ENCODE measurements around the gene UNC13D. TPM values are rescaled to one million over a fixed set of nuclear protein-coding genes. Genes with fewer than 3 reads are reported as not detected.
"Not testable (repeated sequence)": the region's sequence is repeated elsewhere in the genome, so short reads cannot be mapped to it uniquely, and the experiment has no call there.

UNC13D gene
- total RNA-seq, 2 experiments from 2014 or later, result 212 to 218 TPM

- ATAC-seq, result no peak
- peaks cover 28% of the 10 kb centered on the region for H3K4me1 Mint-ChIP-seq
- no peaks in the 10 kb centered on the region for H3K9me3 Mint-ChIP-seq (ENCODE audit: low read depth)
- no peak overlapping the region for H3K27ac Mint-ChIP-seq
- CTCF ChIA-PET, result interaction anchor here (6.1 kb wide), 1 partner anchor 27 kb away, joined by 20 read pairs; the partner anchor contains the start of gene TRIM65
- DNase-seq, result no peak
- no peak overlapping the region for H3K4me3 Mint-ChIP-seq
- no peaks in the 10 kb centered on the region for H3K27me3 Mint-ChIP-seq
- H3K36me3 Mint-ChIP-seq, result no peaks in the 10 kb centered on the region
Observed at GRCh38 chr17:75869282-75870141, 25.3 kb upstream of the UNC13D start.

DNA sequence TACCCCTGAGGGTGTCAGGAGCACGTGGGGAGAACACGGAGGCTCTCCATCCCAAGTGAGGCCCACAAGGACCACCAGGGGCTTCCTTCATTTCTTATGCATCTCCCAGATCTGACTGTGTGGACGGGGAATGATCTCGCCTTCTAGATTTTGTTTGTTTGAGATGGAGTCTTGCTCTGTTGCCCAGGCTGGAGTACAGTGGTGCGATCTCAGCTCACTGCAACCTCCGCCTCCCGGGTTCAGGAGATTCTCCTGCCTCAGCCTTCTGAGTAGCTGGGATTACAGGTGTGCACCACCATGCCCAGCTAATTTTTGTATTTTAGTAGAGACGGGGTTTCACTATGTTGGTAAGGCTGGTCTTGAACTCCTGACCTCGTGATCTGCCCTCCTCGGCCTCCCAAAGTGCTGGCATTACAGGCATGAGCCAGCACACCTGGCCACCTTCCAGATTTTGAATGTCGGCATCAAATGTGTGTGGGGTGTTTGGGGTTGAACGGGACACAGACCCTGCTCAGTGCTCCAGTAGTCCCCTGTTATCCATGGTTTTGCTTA, 24.6 kb upstream of the UNC13D start:
- H3K27ac Mint-ChIP-seq; H3K9me3 Mint-ChIP-seq (ENCODE audit: low read depth); DNase-seq; H3K36me3 Mint-ChIP-seq; ATAC-seq; H3K27me3 Mint-ChIP-seq; H3K4me3 Mint-ChIP-seq: not testable (repeated sequence)
- CTCF ChIA-PET, result interaction anchor here (1.2 to 6.1 kb wide), 4 partner anchors 9 to 103 kb away, joined by 3 to 20 read pairs (median 6); partner anchors contain the start of genes GALK1, TRIM47 and TRIM65
- peaks cover 33% of the 10 kb centered on the region for H3K4me1 Mint-ChIP-seq

DNA sequence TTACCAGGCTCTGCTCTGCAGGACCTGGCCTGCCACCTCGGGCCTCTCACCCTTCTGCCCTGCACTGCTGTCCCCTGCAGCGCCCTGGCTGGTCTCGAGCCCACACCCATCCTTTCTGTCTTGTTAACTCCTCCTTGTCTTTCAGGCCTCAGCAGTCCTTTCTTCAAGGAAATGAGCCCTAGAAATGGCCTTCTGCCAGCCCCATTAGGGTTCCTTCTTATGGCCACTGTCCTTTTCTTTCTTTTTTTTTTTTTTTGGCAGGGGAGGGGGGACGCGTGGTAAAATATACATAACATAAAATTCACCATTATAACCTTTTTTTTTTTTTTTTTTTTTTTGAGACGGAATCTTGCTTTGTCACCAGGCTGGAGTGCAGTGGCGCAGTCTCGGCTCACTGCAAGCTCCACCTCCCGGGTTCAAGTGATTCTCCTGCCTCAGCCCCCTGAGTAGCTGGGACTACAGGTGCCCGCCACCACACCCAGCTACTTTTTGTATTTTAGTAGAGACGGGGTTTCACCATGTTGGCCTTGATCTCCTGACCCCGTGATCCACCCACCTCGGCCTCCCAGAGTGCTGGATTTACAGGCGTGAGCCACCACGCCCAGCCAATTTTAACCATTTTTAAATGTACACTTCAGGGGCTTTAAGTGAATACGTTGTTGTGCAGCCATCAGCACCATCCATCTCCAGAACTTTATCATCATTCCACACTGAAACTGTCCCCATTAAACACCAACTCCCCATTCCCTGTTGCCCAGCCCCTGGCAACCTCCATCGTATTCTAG, 21.4 kb upstream of the UNC13D start:
- CTCF ChIA-PET, result interaction anchor here (0.7 to 12.8 kb wide), 8 partner anchors 7 to 112 kb away, joined by 3 to 175 read pairs (median 6); partner anchors contain the start of genes TRIM47 and WBP2
- not testable (repeated sequence) for H3K4me3 Mint-ChIP-seq; H3K9me3 Mint-ChIP-seq (ENCODE audit: low read depth); ATAC-seq; H3K27me3 Mint-ChIP-seq; DNase-seq; H3K36me3 Mint-ChIP-seq
- Mint-ChIP-seq H3K27ac (peak overlapping the region; percentile 94), H3K4me1 (peaks cover 21% of the 10 kb centered on the region)

- not testable (repeated sequence) for H3K27me3 Mint-ChIP-seq; H3K36me3 Mint-ChIP-seq; H3K9me3 Mint-ChIP-seq (ENCODE audit: low read depth)
- ATAC-seq, result peak; percentile 53
- Mint-ChIP-seq H3K4me1 (peaks cover 21% of the 10 kb centered on the region), H3K4me3 (peak overlapping the region; percentile 44), H3K27ac (peak overlapping the region; percentile 94)
- CTCF ChIA-PET, result interaction anchor here (0.9 to 12.8 kb wide), 9 partner anchors 8 to 112 kb away, joined by 3 to 175 read pairs (median 5); partner anchors contain the start of genes TRIM47 and WBP2
- peak; percentile 54 for DNase-seq
Observed at GRCh38 chr17:75864887-75865286, 20.7 kb upstream of the UNC13D start.

- Mint-ChIP-seq H3K36me3 (no peaks in the 10 kb centered on the region), H3K9me3 (ENCODE audit: low read depth) (no peaks in the 10 kb centered on the region), H3K4me1 (peaks cover 22% of the 10 kb centered on the region), H3K27me3 (no peaks in the 10 kb centered on the region), H3K4me3 (peak overlapping the region; percentile 44), H3K27ac (peak overlapping the region; percentile 94)
- ATAC-seq (peak; percentile 85), DNase-seq (peak; percentile 90)
- CTCF ChIA-PET, result interaction anchor here (0.9 to 12.8 kb wide), 9 partner anchors 9 to 111 kb away, joined by 3 to 175 read pairs (median 5); partner anchors contain the start of genes TRIM47 and WBP2
Observed at GRCh38 chr17:75864448-75864871, 20.3 kb upstream of the UNC13D start.

- DNase-seq, result no peak
- H3K27ac Mint-ChIP-seq, result peak overlapping the region; percentile 41
- H3K36me3 Mint-ChIP-seq, result no peaks in the 10 kb centered on the region
- no peaks in the 10 kb centered on the region for H3K27me3 Mint-ChIP-seq
- no peak for ATAC-seq
- H3K4me1 Mint-ChIP-seq, result peaks cover 38% of the 10 kb centered on the region
- no peak overlapping the region for H3K4me3 Mint-ChIP-seq
- CTCF ChIA-PET, result interaction anchor here (0.8 to 12.8 kb wide), 20 partner anchors 10 to 113 kb away, joined by 3 to 175 read pairs (median 6); partner anchors contain the start of genes GALK1, MRPL38, TRIM47 and TRIM65
- H3K9me3 Mint-ChIP-seq (ENCODE audit: low read depth), result no peaks in the 10 kb centered on the region
Observed at GRCh38 chr17:75861927-75862317, 17.7 kb upstream of the UNC13D start.

- peak overlapping the region; percentile 45 for H3K27ac Mint-ChIP-seq
- H3K36me3 Mint-ChIP-seq, DNase-seq: not testable (repeated sequence)
Observed at GRCh38 chr17:75859358-75859757, 15.2 kb upstream of the UNC13D start.

GRCh38 chr17:75856062-75856756, 12.0 kb upstream of the UNC13D start:
- Mint-ChIP-seq H3K27ac (peak overlapping the region; percentile 95), H3K4me3 (no peak overlapping the region), H3K27me3 (no peaks in the 10 kb centered on the region), H3K9me3 (ENCODE audit: low read depth) (no peaks in the 10 kb centered on the region), H3K4me1 (peaks cover 38% of the 10 kb centered on the region), H3K36me3 (peaks cover 3% of the 10 kb centered on the region)
- peak; percentile 49 for DNase-seq
- CTCF ChIA-PET, result interaction anchor here (0.9 to 12.8 kb wide), 17 partner anchors 9 to 528 kb away, joined by 3 to 175 read pairs (median 8); partner anchors contain the start of genes GALK1, TRIM47, TRIM65 and UNC13D
- peak; percentile 31 for ATAC-seq

More at GRCh38 chr17:75859358-75859757, 15.2 kb upstream of the UNC13D start:
- not testable (repeated sequence) for H3K9me3 Mint-ChIP-seq (ENCODE audit: low read depth); H3K27me3 Mint-ChIP-seq; H3K4me3 Mint-ChIP-seq; ATAC-seq
- peaks cover 33% of the 10 kb centered on the region for H3K4me1 Mint-ChIP-seq
- CTCF ChIA-PET, result interaction anchor here (0.9 to 12.8 kb wide), 13 partner anchors 8 to 226 kb away, joined by 3 to 175 read pairs (median 7); partner anchors contain the start of genes GALK1, MRPL38, SMIM5 and TRIM47

DNA sequence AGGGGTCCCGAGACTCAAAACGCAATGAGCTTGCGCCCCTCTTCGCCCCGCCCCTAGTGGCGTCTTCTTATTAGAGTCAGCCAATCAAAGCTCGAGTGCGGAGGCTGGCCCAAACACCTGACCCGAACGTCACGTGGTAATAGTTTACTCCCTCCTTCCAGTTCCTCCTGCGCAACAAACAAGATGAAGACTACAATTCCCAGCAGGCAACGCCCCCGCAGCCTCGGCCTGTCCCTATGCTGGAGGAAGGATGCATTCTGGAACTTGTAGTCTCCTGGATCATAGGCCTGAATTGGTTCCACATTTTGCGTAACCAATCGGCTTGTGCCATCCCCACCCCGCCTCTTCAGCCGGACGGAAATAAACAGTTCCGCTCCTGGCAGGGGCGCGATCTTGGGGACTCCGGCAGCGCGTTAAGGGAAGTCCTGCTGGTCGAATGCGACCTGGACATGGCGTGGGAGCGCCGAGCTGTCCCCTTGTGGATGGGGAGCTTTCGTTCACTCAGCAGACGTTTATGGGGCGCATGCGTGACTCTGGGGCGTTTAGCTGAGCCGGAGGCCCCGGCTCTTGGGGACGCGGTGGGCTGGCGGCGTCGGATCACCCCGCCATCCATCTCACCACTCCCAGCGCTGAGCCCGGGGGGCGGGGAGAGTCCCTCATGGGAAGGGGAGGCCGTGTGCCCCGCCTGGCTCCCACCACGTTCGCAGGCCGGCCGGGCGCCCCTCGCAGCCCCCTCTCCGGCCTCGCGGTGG, 11.3 kb upstream of the UNC13D start, which contains the start of gene WBP2:
Gene WBP2, minus strand, starts transcription at position 26 of the 752 bp plus-strand sequence. CDS start 38 bp downstream, outside the sequence.
- DNase-seq, result peak; percentile 99
- CTCF ChIA-PET, result interaction anchor here (0.9 to 12.8 kb wide), 26 partner anchors 8 to 529 kb away, joined by 3 to 175 read pairs (median 6); partner anchors contain the start of genes GALK1, MRPL38, TRIM47 and TRIM65
- peaks cover 4% of the 10 kb centered on the region for H3K36me3 Mint-ChIP-seq
- H3K9me3 Mint-ChIP-seq (ENCODE audit: low read depth), result no peaks in the 10 kb centered on the region
- H3K4me3 Mint-ChIP-seq, result no peak within 1 kb of the TSS
- ATAC-seq, result peak; percentile 90
- peaks cover 38% of the 10 kb centered on the region for H3K4me1 Mint-ChIP-seq
- H3K27me3 Mint-ChIP-seq, result no peaks in the 10 kb centered on the region
- peak within 1 kb of the TSS; percentile 95 for H3K27ac Mint-ChIP-seq

DNA sequence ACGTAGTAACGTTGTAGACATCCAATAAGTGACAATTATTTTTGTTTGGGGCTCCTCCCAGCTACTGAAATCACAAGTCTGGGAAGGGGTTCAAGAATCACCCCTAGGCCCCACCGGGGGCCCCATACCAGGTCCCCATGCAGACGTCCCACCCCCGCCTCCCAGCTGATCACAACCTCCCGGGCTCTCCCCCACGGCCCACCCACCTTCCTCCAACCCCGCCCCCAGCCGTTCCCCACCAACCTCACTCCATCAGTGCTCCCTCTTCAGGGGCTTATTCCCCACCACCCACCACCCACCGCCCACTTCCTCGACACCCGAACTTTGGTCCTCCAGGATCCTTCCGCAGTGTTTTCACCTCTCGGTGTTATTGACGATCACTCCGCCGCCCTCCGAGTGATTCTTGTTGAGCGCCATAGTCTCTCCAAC, 10.7 kb upstream of the UNC13D start:
- H3K36me3 Mint-ChIP-seq, result peaks cover 5% of the 10 kb centered on the region
- ATAC-seq (peak; percentile 0), DNase-seq (no peak)
- H3K27ac Mint-ChIP-seq, result no peak overlapping the region
- H3K4me3 Mint-ChIP-seq, result no peak overlapping the region
- no peaks in the 10 kb centered on the region for H3K9me3 Mint-ChIP-seq (ENCODE audit: low read depth)
- H3K4me1 Mint-ChIP-seq, result peaks cover 38% of the 10 kb centered on the region
- no peaks in the 10 kb centered on the region for H3K27me3 Mint-ChIP-seq
- CTCF ChIA-PET, result interaction anchor here (0.9 to 12.8 kb wide), 27 partner anchors 8 to 529 kb away, joined by 3 to 175 read pairs (median 5); partner anchors contain the start of genes GALK1, MRPL38, TRIM47 and TRIM65

DNA sequence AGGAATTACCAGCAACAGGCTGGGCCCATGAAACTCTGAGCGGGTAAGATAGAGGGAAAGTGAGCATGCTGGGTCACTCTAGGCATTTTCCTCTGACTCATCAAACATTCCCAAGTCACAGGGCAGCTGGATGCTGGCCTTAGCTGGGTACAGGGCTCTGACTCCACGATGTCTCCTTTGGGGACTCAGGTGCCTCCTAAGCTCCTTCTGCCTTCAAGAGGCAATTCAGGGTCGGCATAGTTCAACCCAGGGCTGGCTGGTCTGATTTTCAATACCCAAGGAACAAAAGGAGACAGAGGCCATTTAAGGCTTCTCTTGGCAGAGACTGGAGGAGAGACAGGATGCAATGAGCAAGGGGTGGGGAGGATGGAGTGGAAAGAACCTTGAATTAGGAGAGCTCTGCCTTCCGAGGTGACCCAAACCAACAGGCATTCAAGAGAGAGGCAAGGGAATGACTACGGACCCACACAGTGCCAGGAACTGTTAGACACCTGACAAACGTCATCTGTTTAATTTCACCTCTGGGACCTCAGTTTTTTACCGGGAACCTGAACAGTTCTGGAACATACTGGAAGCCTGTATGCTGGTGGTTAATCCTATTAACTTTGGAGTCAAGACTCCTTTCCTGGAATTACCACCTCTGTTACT, 10.0 kb upstream of the UNC13D start:
- Mint-ChIP-seq H3K4me1 (peaks cover 36% of the 10 kb centered on the region), H3K27ac (no peak overlapping the region), H3K4me3 (no peak overlapping the region), H3K27me3 (no peaks in the 10 kb centered on the region), H3K36me3 (peaks cover 10% of the 10 kb centered on the region), H3K9me3 (ENCODE audit: low read depth) (no peaks in the 10 kb centered on the region)
- DNase-seq (no peak), ATAC-seq (no peak)
- CTCF ChIA-PET, result interaction anchor here (1.0 to 12.8 kb wide), 15 partner anchors 10 to 107 kb away, joined by 3 to 175 read pairs (median 9); partner anchors contain the start of genes MRPL38, TRIM47, TRIM65 and UNC13D

Measured in activated CD8-positive, alpha-beta memory T cell treated with anti-CD3 and anti-CD28 coated beads, Interleukin-2, amount 10 ng/mL, durations not matched to agents 7 days and 5 days (primary cell).